OCI-LY1 (cell line): ENCODE measurements around the gene TROAP.
A peak's percentile ranks its signal among the peaks of the same experiment; 100 is the strongest.

Experiments used
- H2AFZ ChIP-seq: fragments of 200-600 bp; sonication (generic), shearing (Covaris generic); 2 replicates; pipeline ENCODE4 v1.6.0; 2014; ENCODE audit warnings: antibody characterized with exemption, mild to moderate bottlenecking, low read length
- H3F3A ChIP-seq: fragments of 200-600 bp; sonication (generic), shearing (Covaris generic); 2 replicates; pipeline ENCODE4 v1.6.0; 2014; ENCODE audit warnings: mild to moderate bottlenecking, antibody characterized with exemption, low read length, moderate library complexity; ENCODE audit not compliant: insufficient read depth
- H3K27ac ChIP-seq: fragments of 200-600 bp; sonication (generic); 2 replicates; pipeline ENCODE4 v1.5.1; 2014; ENCODE audit warnings: low read length, mixed run types, mild to moderate bottlenecking, low read depth; ENCODE audit not compliant: poor library complexity, severe bottlenecking
- H3K27me3 ChIP-seq: fragments of 200-600 bp; sonication (generic); 2 replicates; pipeline ENCODE4 v1.6.0; 2014; ENCODE audit warnings: antibody characterized with exemption, mild to moderate bottlenecking, low read length, moderate library complexity; ENCODE audit not compliant: insufficient read depth
- H3K36me3 ChIP-seq: fragments of 200-600 bp; sonication (generic); 2 replicates; pipeline ENCODE4 v1.6.1; 2014; ENCODE audit warnings: mild to moderate bottlenecking, antibody characterized with exemption, low read length, moderate library complexity, mixed read lengths; ENCODE audit not compliant: insufficient read depth
- H3K4me1 ChIP-seq: fragments of 200-600 bp; sonication (generic); 2 replicates; pipeline ENCODE4 v1.5.1; 2014; ENCODE audit warnings: mild to moderate bottlenecking, low read length, moderate library complexity; ENCODE audit not compliant: insufficient read depth, severe bottlenecking
- H3K4me2 ChIP-seq: fragments of 200-600 bp; sonication (generic), shearing (Covaris generic); 2 replicates; pipeline ENCODE4 v1.6.1; 2014; ENCODE audit warnings: low read length
- H3K4me3 ChIP-seq: fragments of 200-600 bp; sonication (generic); 2 replicates; pipeline ENCODE4 v1.5.1; 2014; ENCODE audit warnings: low read length, low read depth, mild to moderate bottlenecking, mixed read lengths; ENCODE audit not compliant: poor library complexity, severe bottlenecking
- H3K79me2 ChIP-seq: fragments of 200-600 bp; shearing (Covaris generic); 2 replicates; pipeline ENCODE4 v1.6.1; 2016; ENCODE audit warnings: mixed run types, low read length, mixed read lengths; ENCODE audit not compliant: insufficient read depth
- H3K9ac ChIP-seq: fragments of 200-600 bp; sonication (generic), shearing (Covaris generic); 2 replicates; pipeline ENCODE4 v1.6.1; 2014; ENCODE audit warnings: mild to moderate bottlenecking, low read length, mixed read lengths
- H3K9me2 ChIP-seq: fragments of 200-600 bp; sonication (generic), shearing (Covaris generic); 2 replicates; pipeline ENCODE4 v1.6.1; 2014; ENCODE audit warnings: low read depth, mild to moderate bottlenecking, low read length, mixed read lengths
- H3K9me3 ChIP-seq: fragments of 200-600 bp; shearing (Covaris generic); 2 replicates; pipeline ENCODE4 v1.6.1; 2014; ENCODE audit warnings: low read length, mixed read lengths
- H4K20me1 ChIP-seq: fragments of 200-600 bp; sonication (generic), shearing (Covaris generic); 2 replicates; pipeline ENCODE4 v1.6.0; 2016; ENCODE audit warnings: mild to moderate bottlenecking, low read length; ENCODE audit not compliant: insufficient read depth
- CTCF ChIP-seq: fragments of 200-600 bp; sonication (generic), shearing (Covaris generic); IDR thresholded peaks from 2 replicates; pipeline ENCODE4 v1.5.1; 2017; ENCODE audit warnings: mild to moderate bottlenecking, antibody characterized with exemption, low read length, moderate library complexity, mixed read lengths
- EZH2 ChIP-seq: fragments of 200-600 bp; sonication (generic), shearing (Covaris generic); IDR thresholded peaks from 2 replicates; pipeline ENCODE4 v1.8.0; 2017; ENCODE audit warnings: borderline replicate concordance, mixed run types, mild to moderate bottlenecking, antibody characterized with exemption, low read length, moderate library complexity, mixed read lengths

The TROAP gene

DNA sequence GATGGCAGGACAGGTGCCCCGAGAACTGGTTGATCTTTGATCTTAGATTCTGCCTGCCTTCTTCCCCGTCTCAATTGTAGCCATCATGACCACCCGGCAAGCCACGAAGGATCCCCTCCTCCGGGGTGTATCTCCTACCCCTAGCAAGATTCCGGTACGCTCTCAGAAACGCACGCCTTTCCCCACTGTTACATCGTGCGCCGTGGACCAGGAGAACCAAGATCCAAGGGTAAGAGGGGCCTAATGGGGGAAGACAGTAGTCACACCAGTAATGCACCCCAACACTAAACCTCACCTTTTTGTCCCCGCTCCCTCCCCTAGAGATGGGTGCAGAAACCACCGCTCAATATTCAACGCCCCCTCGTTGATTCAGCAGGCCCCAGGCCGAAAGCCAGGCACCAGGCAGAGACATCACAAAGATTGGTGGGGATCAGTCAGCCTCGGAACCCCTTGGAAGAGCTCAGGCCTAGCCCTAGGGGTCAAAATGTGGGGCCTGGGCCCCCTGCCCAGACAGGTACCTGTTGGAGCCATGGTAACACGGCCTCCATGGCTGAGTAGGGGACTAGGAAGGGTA lies 556 bp downstream of the TROAP start:
- peak overlapping the region; percentile 80; the same call in 1 of the 2 replicates for H2AFZ ChIP-seq
- H4K20me1 ChIP-seq = no peaks in the 10 kb centered on the region
- H3K36me3 ChIP-seq = peaks cover 42% of the 10 kb centered on the region
- no peaks in the 10 kb centered on the region for H3F3A ChIP-seq
- H3K27me3 ChIP-seq = no peaks in the 10 kb centered on the region
- peaks cover 7% of the 10 kb centered on the region; the same call in 1 of the 2 replicates for H3K79me2 ChIP-seq
- H3K9me3 ChIP-seq = no peaks in the 10 kb centered on the region
- H3K4me3 ChIP-seq = peak overlapping the region; percentile 94
- peak overlapping the region; percentile 100 for H3K4me2 ChIP-seq
- H3K4me1 ChIP-seq = peaks cover 20% of the 10 kb centered on the region
- H3K27ac ChIP-seq = peak overlapping the region; percentile 55
- no peaks in the 10 kb centered on the region for H3K9me2 ChIP-seq
- TF ChIP-seq CTCF (no peak), EZH2 (no peak)
- H3K9ac ChIP-seq = peak overlapping the region; percentile 95

GRCh38 chr12:49325606-49326005 lies 2.6 kb downstream of the TROAP start:
- Histone ChIP-seq H3F3A (no peaks in the 10 kb centered on the region), H3K27ac (no peak overlapping the region), H3K4me3 (no peak overlapping the region), H3K79me2 (peaks cover 7% of the 10 kb centered on the region; the same call in 1 of the 2 replicates), H3K9me3 (no peaks in the 10 kb centered on the region), H3K27me3 (no peaks in the 10 kb centered on the region), H3K36me3 (peaks cover 61% of the 10 kb centered on the region), H3K9me2 (no peaks in the 10 kb centered on the region), H2AFZ (no peak overlapping the region), H4K20me1 (no peaks in the 10 kb centered on the region), H3K4me1 (peaks cover 20% of the 10 kb centered on the region), H3K9ac (no peak overlapping the region), H3K4me2 (no peak overlapping the region)
- TF ChIP-seq CTCF (no peak), EZH2 (no peak)

- no peaks in the 10 kb centered on the region for H3K27me3 ChIP-seq
- no peaks in the 10 kb centered on the region for H3F3A ChIP-seq
- no peak overlapping the region for H3K4me2 ChIP-seq
- H3K9me2 ChIP-seq = no peaks in the 10 kb centered on the region
- TF ChIP-seq CTCF (no peak), EZH2 (no peak)
- no peak overlapping the region for H3K9ac ChIP-seq
- H4K20me1 ChIP-seq = no peaks in the 10 kb centered on the region
- no peak overlapping the region for H3K27ac ChIP-seq
- no peak overlapping the region for H3K4me3 ChIP-seq
- no peaks in the 10 kb centered on the region for H3K9me3 ChIP-seq
- no peak overlapping the region for H2AFZ ChIP-seq
- H3K4me1 ChIP-seq = peaks cover 12% of the 10 kb centered on the region
- peaks cover 7% of the 10 kb centered on the region; the same call in 1 of the 2 replicates for H3K79me2 ChIP-seq
- peaks cover 73% of the 10 kb centered on the region for H3K36me3 ChIP-seq
Measured at GRCh38 chr12:49327368-49327767, 4.3 kb downstream of the TROAP start.
